ENCODE results near the gene MED31. TPM values are rescaled to one million over a fixed set of nuclear protein-coding genes. Genes with fewer than 3 reads are reported as not detected.

The MED31 gene
- total and polyA plus RNA-seq, 2 of the 13 experiments (the other 11 are each of a cell fraction or from before 2014, with no cell fraction given): 19.0 to 20.9 TPM

GRCh38 chr17:6627019-6627418 is 24.4 kb downstream of the MED31 start:
- intact Hi-C loops (cut with micrococcal nuclease; ENCODE audit: unreplicated experiment): no loop called here
- CTCF ChIA-PET (ENCODE audit: low intra/inter-chr PET ratio, low total read pairs): no interaction called here
- TF ChIP-seq CTCF (CRISPR knock-in tag; IDR thresholded peaks at IDR 0.05) (no peak), ZNF564 (CRISPR knock-in tag; IDR thresholded peaks at IDR 0.05) (no peak), GFI1 (CRISPR knock-in tag; IDR thresholded peaks at IDR 0.05; ENCODE audit: borderline replicate concordance) (no peak), STAT6 (CRISPR knock-in tag; IDR thresholded peaks at IDR 0.05; ENCODE audit: borderline replicate concordance) (no peak), MXI1 (IDR thresholded peaks at IDR 0.05; ENCODE audit: borderline replicate concordance, low read depth, low read length) (no peak), RBM22 (optimal IDR thresholded peaks at IDR 0.05; ENCODE audit: low read length) (no peak), SMC3 (IDR thresholded peaks at IDR 0.05; ENCODE audit: low read length) (no peak), ZNF264 (CRISPR knock-in tag; IDR thresholded peaks at IDR 0.05) (no peak), ZNF512 (CRISPR knock-in tag; IDR thresholded peaks at IDR 0.05) (no peak), ZBTB21 (CRISPR knock-in tag; IDR thresholded peaks at IDR 0.05) (no peak), CEBPB (IDR thresholded peaks at IDR 0.05; ENCODE audit: borderline replicate concordance, low read depth, low read length) (no peak), ZNF44 (CRISPR knock-in tag; IDR thresholded peaks at IDR 0.05) (no peak)

More at GRCh38 chr17:6627019-6627418, 24.4 kb downstream of the MED31 start:
- ATAC-seq: no peak
- in situ Hi-C loops (cut with HindIII; ENCODE audit: extremely low pct_ligation_motif_present, low pct_unique_long_range_greater_than_20kb): no loop called here
- H3K4me1 ChIP-seq (ENCODE audit: insufficient read depth, low read length): no peaks in the 10 kb centered on the region
- no peak for FAIRE-seq
- BruUV-seq (replicated peaks): no TSS peak
- 100% methylated on average over 1 of the region's 1 CpG for WGBS (ENCODE audit: low lambda C conversion rate)
- peaks cover 11 to 64% of the 10 kb centered on the region in 2 experiments; a peak in 4 of 5 replicates for H3K36me3 ChIP-seq (replicated peaks in 1 of 2; ENCODE audit: control insufficient read depth in 1 of 2, insufficient read depth in 2 of 2, low read length in 2 of 2)
- no peak overlapping the region for H2AFZ ChIP-seq (ENCODE audit: low read length)
- H3K9me3 ChIP-seq (ENCODE audit: low read length): no peaks in the 10 kb centered on the region
- POLR2A ChIA-PET: no interaction called here
- H3K79me2 ChIP-seq (ENCODE audit: insufficient read depth, low read length): no peaks in the 10 kb centered on the region
- DNase-seq (ENCODE audit: low spot score): no peak
- H3K4me2 ChIP-seq (ENCODE audit: low read depth, low read length): no peak overlapping the region
- H3K27me3 ChIP-seq (ENCODE audit: control insufficient read depth in 1 of 2, insufficient read depth in 2 of 2, low read length in 2 of 2): no peaks in the 10 kb centered on the region
- no peaks in the 10 kb centered on the region for H4K20me1 ChIP-seq (ENCODE audit: insufficient read depth, low read length)
- H3K4me3 ChIP-seq (replicated peaks in 1 of 3; ENCODE audit: insufficient read depth in 1 of 3, low read depth in 2 of 3, low read length in 3 of 3): no peak overlapping the region
- no peak overlapping the region for H3K27ac ChIP-seq (ENCODE audit: extremely low read length, insufficient read depth, low read length)
- H3K9ac ChIP-seq (ENCODE audit: insufficient read depth, low read depth, low read length): no peak overlapping the region

All from HepG2 (cell line).